A549 (cell line): ENCODE measurements around the gene CALN1.

Experiments
- EP300 ChIP-seq, 2 experiments: fragments of >200 bp; sonication (Bioruptor Twin); formaldehyde crosslinking; IDR thresholded peaks; 2 replicates in 1 of 2; 3 replicates in 1 of 2; pipeline ENCODE4 v1.6.1; 2016 to 2017
- FOSL2 ChIP-seq, 2 experiments: fragments of 450-650 bp in 1 of 2; fragments of >200 bp in 1 of 2; sonication (Bioruptor Twin) in 1 of 2; formaldehyde crosslinking; IDR thresholded peaks; 2 replicates each; pipeline versions ENCODE4 v1.5.0 to v1.6.1; 2016 to 2020; ENCODE audit warnings: mild to moderate bottlenecking in 1 of 2, moderate library complexity in 1 of 2
- HOXB5 ChIP-seq: fragments of 250-450 bp; sonication (Bioruptor Pico); IDR thresholded peaks from 2 replicates; pipeline ENCODE4 v1.5.0; 2020; ENCODE audit warnings: mild to moderate bottlenecking, moderate library complexity
- JUN ChIP-seq, 2 experiments: fragments of >200 bp; sonication (Bioruptor Twin); formaldehyde crosslinking; IDR thresholded peaks; 2 replicates in 1 of 2; 3 replicates in 1 of 2; pipeline ENCODE4 v1.6.1; 2016 to 2017
- KDM1A ChIP-seq: fragments of 200-600 bp; sonication (generic); IDR thresholded peaks from 2 replicates; pipeline ENCODE4 v1.6.1; 2016; ENCODE audit warnings: low read depth, mild to moderate bottlenecking
- MAFK ChIP-seq: fragments of 450-650 bp; IDR thresholded peaks from 2 replicates; pipeline ENCODE4 v1.6.1; 2014; ENCODE audit not compliant: partially characterized antibody
- MYC ChIP-seq: IDR thresholded peaks from 2 replicates; pipeline ENCODE4 v1.6.1; 2012; ENCODE audit warnings: mild to moderate bottlenecking, inconsistent platforms, low read length, improper control_type of control experiment, borderline replicate concordance
- POLR2A ChIP-seq: IDR thresholded peaks from 2 replicates; pipeline ENCODE4 v1.6.1; 2012; ENCODE audit warnings: mild to moderate bottlenecking, low read length
- RCOR1 ChIP-seq: fragments of 150-350 bp; IDR thresholded peaks from 2 replicates; pipeline ENCODE4 v1.6.1; 2014; ENCODE audit warnings: antibody characterized with exemption, low read length, low read depth
- RFX5 ChIP-seq: fragments of 450-650 bp; IDR thresholded peaks from 2 replicates; pipeline ENCODE4 v1.7.1; 2014; ENCODE audit warnings: antibody characterized with exemption, mild to moderate bottlenecking, moderate library complexity
- RNF2 ChIP-seq: fragments of 200-600 bp; sonication (generic); IDR thresholded peaks from 2 replicates; pipeline ENCODE4 v1.6.1; 2016; ENCODE audit warnings: low read depth, mild to moderate bottlenecking, antibody characterized with exemption, moderate library complexity, borderline replicate concordance
- SREBF2 ChIP-seq: fragments of 450-650 bp; IDR thresholded peaks from 2 replicates; pipeline ENCODE4 v1.6.1; 2014; ENCODE audit warnings: mild to moderate bottlenecking, moderate library complexity
- TF ChIP-seq, protein P1 (sequence below): fragments of >200 bp; sonication (Bioruptor Twin); formaldehyde crosslinking; IDR thresholded peaks from 3 replicates; pipeline ENCODE4 v1.5.1; 2016
- TF ChIP-seq, protein P2 (sequence below): IDR thresholded peaks from 2 replicates; pipeline ENCODE4 v1.6.1; 2012

DNA sequence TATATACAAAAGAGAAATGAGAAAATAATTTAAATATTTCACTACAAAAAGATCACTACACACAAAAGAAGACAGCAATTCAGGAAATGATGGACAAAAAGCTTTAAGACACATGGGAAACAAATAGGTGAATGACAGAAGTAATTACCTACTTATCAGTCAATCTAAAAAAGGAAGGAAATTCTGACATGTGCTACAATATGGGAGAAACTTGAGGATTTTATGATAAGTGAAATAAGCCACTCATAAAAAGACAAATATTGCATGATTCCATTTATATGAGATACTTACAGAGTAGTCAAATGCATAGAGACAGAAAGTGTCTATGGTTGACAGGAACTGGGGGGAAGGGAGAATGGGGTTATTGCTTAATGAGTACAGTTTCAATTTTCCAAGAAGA, 339.2 kb downstream of the CALN1 start:
- TF ChIP-seq POLR2A, result no peak
- TF ChIP-seq, protein P1, sequence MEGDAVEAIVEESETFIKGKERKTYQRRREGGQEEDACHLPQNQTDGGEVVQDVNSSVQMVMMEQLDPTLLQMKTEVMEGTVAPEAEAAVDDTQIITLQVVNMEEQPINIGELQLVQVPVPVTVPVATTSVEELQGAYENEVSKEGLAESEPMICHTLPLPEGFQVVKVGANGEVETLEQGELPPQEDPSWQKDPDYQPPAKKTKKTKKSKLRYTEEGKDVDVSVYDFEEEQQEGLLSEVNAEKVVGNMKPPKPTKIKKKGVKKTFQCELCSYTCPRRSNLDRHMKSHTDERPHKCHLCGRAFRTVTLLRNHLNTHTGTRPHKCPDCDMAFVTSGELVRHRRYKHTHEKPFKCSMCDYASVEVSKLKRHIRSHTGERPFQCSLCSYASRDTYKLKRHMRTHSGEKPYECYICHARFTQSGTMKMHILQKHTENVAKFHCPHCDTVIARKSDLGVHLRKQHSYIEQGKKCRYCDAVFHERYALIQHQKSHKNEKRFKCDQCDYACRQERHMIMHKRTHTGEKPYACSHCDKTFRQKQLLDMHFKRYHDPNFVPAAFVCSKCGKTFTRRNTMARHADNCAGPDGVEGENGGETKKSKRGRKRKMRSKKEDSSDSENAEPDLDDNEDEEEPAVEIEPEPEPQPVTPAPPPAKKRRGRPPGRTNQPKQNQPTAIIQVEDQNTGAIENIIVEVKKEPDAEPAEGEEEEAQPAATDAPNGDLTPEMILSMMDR, result no peak
- no peak for TF ChIP-seq KDM1A
- no peak for TF ChIP-seq RCOR1
- TF ChIP-seq JUN (IDR thresholded peaks at IDR 0.05), result no peak
- no peak for TF ChIP-seq EP300 (IDR thresholded peaks at IDR 0.05)
- no peak for TF ChIP-seq RFX5
- TF ChIP-seq, protein P2, sequence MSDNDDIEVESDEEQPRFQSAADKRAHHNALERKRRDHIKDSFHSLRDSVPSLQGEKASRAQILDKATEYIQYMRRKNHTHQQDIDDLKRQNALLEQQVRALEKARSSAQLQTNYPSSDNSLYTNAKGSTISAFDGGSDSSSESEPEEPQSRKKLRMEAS, result no peak
- TF ChIP-seq MAFK, result no peak
- no peak for TF ChIP-seq RNF2
- no peak for TF ChIP-seq HOXB5 (CRISPR knock-in tag)
- TF ChIP-seq SREBF2, result no peak
- no peak for TF ChIP-seq MYC
- TF ChIP-seq FOSL2 (IDR thresholded peaks at IDR 0.05), result no peak
- TF ChIP-seq FOSL2 (CRISPR knock-in tag; IDR thresholded peaks at IDR 0.05), result no peak
